Measurements from ENCODE around the gene ELOVL3.
"Not testable (repeated sequence)": the region's sequence is repeated elsewhere in the genome, so short reads cannot be mapped to it uniquely, and the experiment has no call there.

Gene ELOVL3

DNA sequence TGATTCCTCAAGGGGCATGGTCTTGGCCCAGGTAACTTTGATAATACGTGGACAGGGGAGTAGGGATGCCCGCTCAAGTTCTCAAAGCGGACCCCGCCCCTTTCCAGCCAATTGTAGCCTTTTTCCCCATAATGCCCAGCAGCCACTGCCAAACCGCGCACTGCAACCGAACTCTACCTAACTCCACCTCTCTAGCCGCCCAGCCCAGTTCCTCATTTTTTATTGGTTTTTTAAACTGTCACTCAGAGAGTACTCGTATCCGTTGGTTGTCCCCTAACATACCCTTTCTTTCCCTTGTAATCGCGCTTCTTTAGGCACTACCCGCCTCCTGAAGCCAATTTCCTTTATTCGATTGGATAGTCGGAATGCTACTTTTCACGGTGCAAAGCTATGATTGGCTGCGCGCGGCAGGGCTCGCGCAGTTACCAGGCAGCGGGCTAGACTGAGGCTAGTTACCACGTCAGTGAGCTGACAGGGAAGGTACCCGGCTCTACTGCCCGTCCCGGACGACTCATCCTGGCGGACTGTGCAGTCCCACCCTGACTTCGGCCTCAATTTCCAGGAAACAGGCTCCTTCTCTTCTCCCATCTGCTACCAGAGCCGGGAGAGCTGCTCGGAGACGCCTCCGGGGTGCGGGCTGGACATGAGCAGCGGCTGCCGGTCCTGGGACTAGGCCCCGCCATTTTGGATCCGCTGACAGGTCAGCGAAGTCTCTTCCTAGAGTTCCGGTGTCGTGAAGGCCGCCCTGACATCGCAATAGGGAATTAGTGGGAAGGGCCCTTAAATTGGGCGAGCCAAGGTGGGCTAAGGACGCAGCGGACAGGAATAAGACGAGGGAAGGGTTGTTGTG lies 19.2 kb downstream of the ELOVL3 start, which contains the start of gene GBF1:
TSS of gene GBF1 (plus strand) at position 451 of the 850 bp plus-strand sequence. CDS start 13,407 bp downstream, outside the sequence.
- peak; percentile 100 for DNase-seq (ENCODE audit: low read depth in 1 of 2, low spot score in 1 of 2)
- no peak for TF ChIP-seq JUND (IDR thresholded peaks at IDR 0.05; ENCODE audit: low read depth)
- in situ Hi-C loops (cut with HindIII; ENCODE audit: low pct_unique_long_range_greater_than_20kb, low sequenced_read_pairs), result no loop called here

GRCh38 chr10:102245932-102246251 lies 19.8 kb downstream of the ELOVL3 start:
- no peak for TF ChIP-seq JUND (IDR thresholded peaks at IDR 0.05; ENCODE audit: low read depth)
- in situ Hi-C loops (cut with HindIII; ENCODE audit: low pct_unique_long_range_greater_than_20kb, low sequenced_read_pairs), result no loop called here
- DNase-seq (ENCODE audit: low read depth in 1 of 2, low spot score in 1 of 2), result no peak

- in situ Hi-C loops (cut with HindIII; ENCODE audit: low pct_unique_long_range_greater_than_20kb, low sequenced_read_pairs), result no loop called here
- DNase-seq (ENCODE audit: low read depth in 1 of 2, low spot score in 1 of 2), result peak in 1 of 2 experiments; percentile 28
- TF ChIP-seq JUND (IDR thresholded peaks at IDR 0.05; ENCODE audit: low read depth), result no peak
Observed at GRCh38 chr10:102246261-102246660, 20.2 kb downstream of the ELOVL3 start.

DNA sequence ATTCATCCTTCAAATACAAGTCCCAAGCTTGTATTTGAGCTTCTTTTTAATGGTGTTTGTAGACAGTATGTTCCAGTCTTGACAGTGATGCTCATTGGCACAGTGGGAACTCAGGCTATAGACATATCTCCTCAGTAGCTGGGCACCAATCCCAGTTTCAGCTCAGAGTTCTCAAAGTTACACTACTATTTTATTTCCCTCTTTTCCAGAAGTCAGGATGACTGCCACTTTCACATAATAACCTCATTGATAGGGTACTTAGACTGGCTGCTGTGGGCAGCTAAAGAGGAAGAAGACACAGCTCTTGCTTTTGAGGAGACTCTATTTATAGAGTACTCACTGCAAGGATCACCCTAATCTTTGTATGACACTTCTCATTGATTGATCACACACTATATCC lies 21.6 kb downstream of the ELOVL3 start:
- DNase-seq (ENCODE audit: low read depth in 1 of 2, low spot score in 1 of 2), result no peak
- TF ChIP-seq JUND (IDR thresholded peaks at IDR 0.05; ENCODE audit: low read depth), result no peak
- in situ Hi-C loops (cut with HindIII; ENCODE audit: low pct_unique_long_range_greater_than_20kb, low sequenced_read_pairs), result no loop called here

DNA sequence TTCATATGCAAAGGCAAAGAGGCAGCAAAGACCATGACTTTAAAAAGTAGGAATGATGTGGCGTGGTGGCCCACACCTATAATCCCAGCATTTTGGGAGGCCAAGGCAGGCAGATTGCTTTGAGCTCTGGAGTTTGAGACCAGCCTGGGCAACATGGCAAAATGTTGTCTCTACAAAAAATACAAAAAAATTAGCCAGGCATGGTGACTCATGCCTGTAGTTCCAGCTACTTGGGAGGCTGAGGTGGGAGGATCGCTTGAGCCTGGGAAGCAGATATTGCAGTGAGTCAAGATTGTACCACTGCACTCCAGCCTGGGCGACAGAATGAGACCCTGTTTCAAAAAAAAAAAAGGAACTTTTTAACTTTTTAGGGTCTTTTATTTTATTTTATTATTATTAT lies 26.4 kb downstream of the ELOVL3 start:
- in situ Hi-C loops (cut with HindIII; ENCODE audit: low pct_unique_long_range_greater_than_20kb, low sequenced_read_pairs); DNase-seq (ENCODE audit: low read depth in 1 of 2, low spot score in 1 of 2): not testable (repeated sequence)

GRCh38 chr10:102254426-102254825 lies 28.3 kb downstream of the ELOVL3 start:
- in situ Hi-C loops (cut with HindIII; ENCODE audit: low pct_unique_long_range_greater_than_20kb, low sequenced_read_pairs), result no loop called here
- no peak for TF ChIP-seq JUND (IDR thresholded peaks at IDR 0.05; ENCODE audit: low read depth)
- DNase-seq (ENCODE audit: low read depth in 1 of 2, low spot score in 1 of 2), result no peak

- TF ChIP-seq JUND (IDR thresholded peaks at IDR 0.05; ENCODE audit: low read depth), result no peak
- in situ Hi-C loops (cut with HindIII; ENCODE audit: low pct_unique_long_range_greater_than_20kb, low sequenced_read_pairs), result no loop called here
- no peak for DNase-seq (ENCODE audit: low read depth in 1 of 2, low spot score in 1 of 2)
Observed at GRCh38 chr10:102255404-102255803, 29.3 kb downstream of the ELOVL3 start.

- in situ Hi-C loops (cut with HindIII; ENCODE audit: low pct_unique_long_range_greater_than_20kb, low sequenced_read_pairs), result no loop called here
- no peak for DNase-seq (ENCODE audit: low read depth in 1 of 2, low spot score in 1 of 2)
- no peak for TF ChIP-seq JUND (IDR thresholded peaks at IDR 0.05; ENCODE audit: low read depth)
Observed at GRCh38 chr10:102261196-102261595, 35.1 kb downstream of the ELOVL3 start.

DNA sequence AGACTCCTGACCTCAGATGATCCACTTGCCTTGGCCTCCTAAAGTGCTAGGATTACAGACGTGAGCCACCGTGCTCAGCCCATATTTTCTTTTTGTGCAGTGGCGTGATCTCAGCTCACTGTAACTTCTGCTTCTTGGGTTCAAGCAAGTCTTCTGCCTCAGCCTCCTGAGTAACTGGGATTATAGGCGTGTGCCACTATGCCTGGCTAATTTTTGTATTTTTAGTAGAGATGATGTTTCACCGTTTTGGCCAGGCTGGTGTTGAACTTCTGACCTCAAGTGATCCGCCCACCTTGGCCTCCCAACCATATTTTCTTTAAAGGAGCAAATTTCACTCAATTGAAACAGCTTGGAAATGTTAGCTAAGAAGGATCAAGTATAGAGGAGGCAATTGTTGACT lies 35.7 kb downstream of the ELOVL3 start:
- no peak for TF ChIP-seq JUND (IDR thresholded peaks at IDR 0.05; ENCODE audit: low read depth)
- in situ Hi-C loops (cut with HindIII; ENCODE audit: low pct_unique_long_range_greater_than_20kb, low sequenced_read_pairs), result no loop called here
- no peak for DNase-seq (ENCODE audit: low read depth in 1 of 2, low spot score in 1 of 2)

GRCh38 chr10:102262744-102263370 lies 36.8 kb downstream of the ELOVL3 start:
- in situ Hi-C loops (cut with HindIII; ENCODE audit: low pct_unique_long_range_greater_than_20kb, low sequenced_read_pairs), result no loop called here
- no peak for DNase-seq (ENCODE audit: low read depth in 1 of 2, low spot score in 1 of 2)
- TF ChIP-seq JUND (IDR thresholded peaks at IDR 0.05; ENCODE audit: low read depth), result no peak

DNA sequence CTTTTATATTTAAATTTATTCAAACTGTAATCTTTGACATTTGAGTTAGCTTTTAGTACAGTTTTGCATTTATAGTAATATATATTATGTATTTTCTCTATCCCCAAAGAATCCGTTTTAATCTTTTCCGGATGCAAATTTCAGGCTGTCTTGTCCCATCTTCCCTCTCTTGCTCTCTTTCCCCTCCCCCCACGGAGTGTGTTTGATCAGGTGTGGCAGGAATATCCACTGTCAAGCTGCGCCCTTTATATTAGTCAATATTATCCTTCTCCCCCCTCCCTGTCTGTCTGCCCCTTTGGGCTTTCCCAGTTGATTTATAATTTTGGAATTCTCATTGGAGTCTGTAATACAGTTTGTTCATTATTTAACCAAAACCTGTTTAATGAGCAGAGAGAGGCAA lies 38.3 kb downstream of the ELOVL3 start:
- TF ChIP-seq JUND (IDR thresholded peaks at IDR 0.05; ENCODE audit: low read depth), result no peak
- peak in 1 of 2 experiments; percentile 30 for DNase-seq (ENCODE audit: low read depth in 1 of 2, low spot score in 1 of 2)

DNA sequence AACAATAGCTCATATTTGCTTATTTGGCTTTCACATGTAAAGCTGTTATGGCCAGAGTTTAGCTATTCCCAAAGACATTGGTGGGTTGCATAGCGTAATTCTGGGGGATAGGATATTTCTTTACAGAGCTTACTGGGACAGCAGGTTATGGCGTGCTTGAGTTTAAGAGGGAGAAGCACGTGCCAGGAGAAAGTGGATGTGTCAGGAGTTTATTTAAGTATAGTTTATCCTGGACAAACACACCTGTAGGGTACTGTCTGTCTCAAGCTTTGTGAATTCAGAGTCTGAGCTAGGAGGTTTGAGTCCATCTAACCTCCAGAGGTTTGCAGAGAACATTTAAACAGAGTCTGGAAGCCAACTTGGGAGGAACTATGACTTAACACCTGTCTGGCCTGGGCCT lies 40.6 kb downstream of the ELOVL3 start:
- TF ChIP-seq JUND (IDR thresholded peaks at IDR 0.05; ENCODE audit: low read depth), result no peak
- in situ Hi-C loops (cut with HindIII; ENCODE audit: low pct_unique_long_range_greater_than_20kb, low sequenced_read_pairs), result no loop called here
- peak in 1 of 2 experiments; percentile 41 for DNase-seq (ENCODE audit: low read depth in 1 of 2, low spot score in 1 of 2)

More for the DNA sequence above, 38.3 kb downstream of the ELOVL3 start:
- in situ Hi-C loops (cut with HindIII; ENCODE audit: low pct_unique_long_range_greater_than_20kb, low sequenced_read_pairs), result no loop called here

GRCh38 chr10:102267748-102268147 lies 41.6 kb downstream of the ELOVL3 start:
- TF ChIP-seq JUND (IDR thresholded peaks at IDR 0.05; ENCODE audit: low read depth), result no peak
- in situ Hi-C loops (cut with HindIII; ENCODE audit: low pct_unique_long_range_greater_than_20kb, low sequenced_read_pairs), result no loop called here

More at GRCh38 chr10:102267748-102268147, 41.6 kb downstream of the ELOVL3 start:
- DNase-seq (ENCODE audit: low read depth in 1 of 2, low spot score in 1 of 2), result no peak

Measured in T47D (cell line).